IPS DF 6.9 (cell line): ENCODE measurements around the gene GSDMA.

Source experiments
- DNase-seq: peaks from one replicate; pipeline ENCODE4 v3.0.0-alpha.2; 2013; ENCODE audit warnings: low read depth, low spot score
- H3K27ac ChIP-seq: one replicate; pipeline ENCODE4 v1.5.1; 2013; ENCODE audit warnings: low read length, control low read depth
- H3K27me3 ChIP-seq: 2 replicates; pipeline ENCODE4 v1.6.1; 2013; ENCODE audit warnings: mild to moderate bottlenecking, low read length; ENCODE audit not compliant: control insufficient read depth, insufficient read depth
- H3K36me3 ChIP-seq: 2 replicates; pipeline ENCODE4 v1.6.1; 2013; ENCODE audit warnings: low read length; ENCODE audit not compliant: control insufficient read depth, insufficient read depth
- H3K4me1 ChIP-seq: 2 replicates; pipeline ENCODE4 v1.6.1; 2013; ENCODE audit warnings: low read length; ENCODE audit not compliant: control insufficient read depth, insufficient read depth
- H3K4me3 ChIP-seq: 2 replicates; pipeline ENCODE4 v1.5.1; 2013; ENCODE audit warnings: mild to moderate bottlenecking, low read length
- H3K9me3 ChIP-seq: 2 replicates; pipeline ENCODE4 v1.6.1; 2013; ENCODE audit warnings: low read length, inconsistent platforms; ENCODE audit not compliant: control insufficient read depth, insufficient read depth
- WGBS: extraction: QIAGEN DNeasy Blood & Tissue Kit; methylation state at CpG from one replicate; pipeline ENCODE4 v1.1.7; 2013; ENCODE audit warnings: mixed read lengths, missing lambda C conversion rate; ENCODE audit not compliant: insufficient read length, insufficient coverage; 5-methylcytosine and 5-hydroxymethylcytosine counted together

The GSDMA gene

GRCh38 chr17:39962642-39963220, at the start of gene GSDMA:
TSS of gene GSDMA (plus strand) at chr17:39963004. CDS start at chr17:39965688, 2,684 bp downstream.
- no CpG with 5 or more reads among the region's 6 CpGs for WGBS

GRCh38 chr17:39913989-39914388, 48.8 kb upstream of the GSDMA start:
- Histone ChIP-seq H3K4me1 (no peaks in the 10 kb centered on the region), H3K27me3 (no peaks in the 10 kb centered on the region), H3K36me3 (peaks cover under 1% of the 10 kb centered on the region; the same call in 1 of the 2 replicates), H3K9me3 (no peaks in the 10 kb centered on the region), H3K4me3 (no peak overlapping the region), H3K27ac (no peak overlapping the region)
- WGBS: no CpG with 5 or more reads among the region's 3 CpGs
- DNase-seq: no peak

More at GRCh38 chr17:39962642-39963220, at the start of gene GSDMA:
- H3K27me3 ChIP-seq: no peaks in the 10 kb centered on the region
- H3K36me3 ChIP-seq: no peaks in the 10 kb centered on the region
- no peak within 1 kb of the TSS for H3K27ac ChIP-seq
- no peaks in the 10 kb centered on the region; the same call in 1 of the 2 replicates for H3K4me1 ChIP-seq
- DNase-seq: no peak
- no peak within 1 kb of the TSS for H3K4me3 ChIP-seq
- H3K9me3 ChIP-seq: no peaks in the 10 kb centered on the region

- H3K4me3 ChIP-seq: no peak overlapping the region
- DNase-seq: no peak
- H3K27me3 ChIP-seq: no peaks in the 10 kb centered on the region
- no peak overlapping the region for H3K27ac ChIP-seq
- no peaks in the 10 kb centered on the region for H3K9me3 ChIP-seq
- H3K4me1 ChIP-seq: no peaks in the 10 kb centered on the region
- no CpG with 5 or more reads among the region's 4 CpGs for WGBS
- H3K36me3 ChIP-seq: peaks cover 4% of the 10 kb centered on the region
Measured at GRCh38 chr17:39915559-39915958, 47.2 kb upstream of the GSDMA start.

- WGBS: no CpG with 5 or more reads among the region's 7 CpGs
- Histone ChIP-seq H3K27me3 (no peaks in the 10 kb centered on the region), H3K27ac (no peak overlapping the region), H3K4me3 (no peak overlapping the region), H3K4me1 (no peaks in the 10 kb centered on the region), H3K9me3 (no peaks in the 10 kb centered on the region), H3K36me3 (peaks cover 12% of the 10 kb centered on the region)
- DNase-seq: no peak
Measured at GRCh38 chr17:39916918-39917317, 45.9 kb upstream of the GSDMA start.

- H3K27ac ChIP-seq: no peak overlapping the region
- peaks cover 27% of the 10 kb centered on the region for H3K36me3 ChIP-seq
- no peak for DNase-seq
- no peak overlapping the region for H3K4me3 ChIP-seq
- no CpG with 5 or more reads among the region's 9 CpGs for WGBS
- no peaks in the 10 kb centered on the region for H3K4me1 ChIP-seq
- H3K27me3 ChIP-seq: no peaks in the 10 kb centered on the region
- no peaks in the 10 kb centered on the region for H3K9me3 ChIP-seq
Measured at GRCh38 chr17:39919087-39919683, 43.6 kb upstream of the GSDMA start.

- H3K36me3 ChIP-seq: peaks cover 27% of the 10 kb centered on the region
- no peak overlapping the region for H3K4me3 ChIP-seq
- H3K4me1 ChIP-seq: no peaks in the 10 kb centered on the region
- no peaks in the 10 kb centered on the region for H3K27me3 ChIP-seq
- no peak overlapping the region for H3K27ac ChIP-seq
- H3K9me3 ChIP-seq: no peaks in the 10 kb centered on the region
- no CpG with 5 or more reads among the region's 19 CpGs for WGBS
- DNase-seq: no peak
Measured at GRCh38 chr17:39920218-39921210, 42.3 kb upstream of the GSDMA start.

GRCh38 chr17:39921323-39921722, 41.5 kb upstream of the GSDMA start:
- Histone ChIP-seq H3K4me3 (no peak overlapping the region), H3K9me3 (no peaks in the 10 kb centered on the region), H3K4me1 (peaks cover under 1% of the 10 kb centered on the region; the same call in 1 of the 2 replicates), H3K27me3 (no peaks in the 10 kb centered on the region), H3K27ac (no peak overlapping the region), H3K36me3 (peaks cover 27% of the 10 kb centered on the region)
- no peak for DNase-seq
- WGBS: no CpG with 5 or more reads among the region's 5 CpGs

- Histone ChIP-seq H3K4me3 (no peak overlapping the region), H3K27me3 (no peaks in the 10 kb centered on the region), H3K27ac (no peak overlapping the region), H3K4me1 (peaks cover 3% of the 10 kb centered on the region; the same call in 1 of the 2 replicates), H3K36me3 (peaks cover 27% of the 10 kb centered on the region), H3K9me3 (no peaks in the 10 kb centered on the region)
- WGBS: no CpG with 5 or more reads among the region's 6 CpGs
- DNase-seq: no peak
Measured at GRCh38 chr17:39922006-39922405, 40.8 kb upstream of the GSDMA start.

- H3K27ac ChIP-seq: no peak overlapping the region
- WGBS: no CpG with 5 or more reads among the region's 6 CpGs
- H3K36me3 ChIP-seq: peaks cover 27% of the 10 kb centered on the region
- no peaks in the 10 kb centered on the region for H3K9me3 ChIP-seq
- no peak for DNase-seq
- no peak overlapping the region for H3K4me3 ChIP-seq
- no peaks in the 10 kb centered on the region for H3K27me3 ChIP-seq
- H3K4me1 ChIP-seq: peaks cover 3% of the 10 kb centered on the region; the same call in 1 of the 2 replicates
Measured at GRCh38 chr17:39923230-39923629, 39.6 kb upstream of the GSDMA start.
